DMS79 (cell line): ENCODE results near the gene NUPR1.
"Not testable (repeated sequence)": the region's sequence is repeated elsewhere in the genome, so short reads cannot be mapped to it uniquely, and the experiment has no call there.

ENCODE experiments used
- DNase-seq: peaks from one replicate; lab custom pipeline; 2025; lab: John Stamatoyannopoulos, UW

Gene NUPR1

GRCh38 chr16:28538733-28539596 is at the start of gene NUPR1:
NUPR1 (minus strand) TSS chr16:28538974; CDS start chr16:28538907, 67 bp downstream.
- no peak for DNase-seq

GRCh38 chr16:28587386-28587785 is 48.6 kb upstream of the NUPR1 start:
- DNase-seq, result no peak

GRCh38 chr16:28586466-28586865 is 47.7 kb upstream of the NUPR1 start:
- no peak for DNase-seq

- no peak for DNase-seq
Measured at GRCh38 chr16:28585674-28586073, 46.9 kb upstream of the NUPR1 start.

- no peak for DNase-seq
Measured at GRCh38 chr16:28580726-28581315, 42.0 kb upstream of the NUPR1 start.

GRCh38 chr16:28575446-28576109 is 36.8 kb upstream of the NUPR1 start:
- DNase-seq, result no peak

- DNase-seq, result no peak
Measured at GRCh38 chr16:28574925-28575324, 36.2 kb upstream of the NUPR1 start.

- DNase-seq, result no peak
Measured at GRCh38 chr16:28573738-28574718, 35.3 kb upstream of the NUPR1 start.

- DNase-seq, result no peak
Measured at GRCh38 chr16:28572696-28573510, 34.1 kb upstream of the NUPR1 start.

- no peak for DNase-seq
Measured at GRCh38 chr16:28569968-28570752, 31.4 kb upstream of the NUPR1 start.

GRCh38 chr16:28569021-28569420 is 30.2 kb upstream of the NUPR1 start:
- no peak for DNase-seq

- no peak for DNase-seq
Measured at GRCh38 chr16:28567292-28567691, 28.5 kb upstream of the NUPR1 start.

GRCh38 chr16:28566233-28566925 is 27.6 kb upstream of the NUPR1 start:
- not testable (repeated sequence) for DNase-seq

- no peak for DNase-seq
Measured at GRCh38 chr16:28563218-28563617, 24.4 kb upstream of the NUPR1 start.

GRCh38 chr16:28562199-28562598 is 23.4 kb upstream of the NUPR1 start:
- DNase-seq, result no peak

GRCh38 chr16:28561557-28562187 is 22.9 kb upstream of the NUPR1 start:
- DNase-seq, result no peak

- no peak for DNase-seq
Measured at GRCh38 chr16:28558456-28558855, 19.7 kb upstream of the NUPR1 start.

- DNase-seq, result no peak
Measured at GRCh38 chr16:28556914-28557320, 18.1 kb upstream of the NUPR1 start.

GRCh38 chr16:28555561-28555960 is 16.8 kb upstream of the NUPR1 start:
- DNase-seq, result no peak
